Stimulated activated naive CD4-positive, alpha-beta T cell (primary cell): ENCODE measurements around the gene TMSB4X.
"Not testable (repeated sequence)": the region's sequence is repeated elsewhere in the genome, so short reads cannot be mapped to it uniquely, and the experiment has no call there.

Experiments
- DNase-seq, 6 experiments: peaks; one replicate each; lab custom pipeline; 2025; lab: John Stamatoyannopoulos, UW

Gene TMSB4X

GRCh38 chrX:12974796-12975669 is at the start of gene TMSB4X:
TMSB4X (plus strand) TSS chrX:12975110.
- peak; percentile 69 to 82 (median 80) for DNase-seq

- DNase-seq = no peak
Measured at GRCh38 chrX:12929701-12930100, 45.2 kb upstream of the TMSB4X start.

- no peak for DNase-seq
Measured at GRCh38 chrX:12930150-12930549, 44.8 kb upstream of the TMSB4X start.

GRCh38 chrX:12932244-12932643 is 42.7 kb upstream of the TMSB4X start:
- no peak for DNase-seq

DNA sequence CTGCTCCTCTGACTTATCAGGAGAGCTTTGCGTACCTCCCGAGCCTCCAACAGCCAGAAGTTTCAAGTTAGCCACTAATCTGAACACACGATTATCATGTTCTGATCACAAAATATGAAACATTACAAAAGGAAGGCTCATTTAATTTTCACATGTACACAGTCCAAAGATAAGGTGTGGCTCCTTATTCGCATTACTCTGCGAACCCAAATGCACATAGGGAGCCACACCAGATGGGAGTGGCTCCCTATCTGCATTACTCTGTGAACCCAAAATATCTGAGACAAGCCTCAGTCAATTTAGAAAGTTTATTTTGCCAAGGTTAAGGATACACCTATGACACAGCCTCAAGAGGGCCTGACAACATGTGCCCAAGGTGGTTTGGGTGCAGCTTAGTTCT is 40.1 kb upstream of the TMSB4X start:
- no peak for DNase-seq

GRCh38 chrX:12936947-12937346 is 38.0 kb upstream of the TMSB4X start:
- DNase-seq = no peak

DNA sequence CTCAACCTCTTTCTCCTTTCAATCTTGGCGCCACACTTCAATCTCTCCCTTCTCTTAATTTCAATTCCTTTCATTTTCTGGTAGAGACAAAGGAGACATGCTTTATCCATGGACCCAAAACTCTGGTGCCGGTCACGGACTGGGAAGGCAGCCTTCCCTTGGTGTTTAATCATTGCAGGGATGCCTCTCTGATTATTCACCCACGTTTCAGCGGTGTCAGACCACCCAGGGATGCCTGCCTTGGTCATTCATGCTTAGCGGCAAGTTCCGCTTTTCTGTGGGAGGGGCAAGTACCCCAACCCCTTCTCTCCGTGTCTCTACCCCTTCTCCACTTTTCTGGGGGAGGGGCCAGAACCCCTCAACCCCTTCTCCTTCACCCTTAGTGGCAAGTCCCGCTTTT is 34.4 kb upstream of the TMSB4X start:
- not testable (repeated sequence) for DNase-seq

GRCh38 chrX:12943592-12943991 is 31.3 kb upstream of the TMSB4X start:
- not testable (repeated sequence) for DNase-seq

DNA sequence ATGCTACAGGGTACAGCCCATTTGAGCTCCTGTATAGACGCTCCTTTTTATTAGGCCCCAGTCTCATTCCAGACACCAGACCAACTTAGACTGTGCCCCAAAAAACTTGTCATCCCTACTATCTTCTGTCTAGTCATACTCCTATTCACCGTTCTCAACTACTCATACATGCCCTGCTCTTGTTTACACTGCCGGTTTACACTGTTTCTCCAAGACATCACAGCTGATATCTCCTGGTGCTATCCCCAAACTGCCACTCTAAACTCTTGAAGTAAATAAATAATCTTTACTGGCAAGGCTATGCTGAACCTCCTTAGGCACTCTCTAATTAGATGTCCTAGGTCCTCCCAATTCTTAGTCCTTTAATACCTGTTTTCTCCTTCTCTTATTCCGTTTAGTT is 30.5 kb upstream of the TMSB4X start:
- DNase-seq = not testable (repeated sequence)

- DNase-seq = no peak
Measured at GRCh38 chrX:12945494-12945893, 29.4 kb upstream of the TMSB4X start.

GRCh38 chrX:12946406-12946805 is 28.5 kb upstream of the TMSB4X start:
- DNase-seq = no peak

GRCh38 chrX:12946838-12947544 is 27.9 kb upstream of the TMSB4X start:
- peak; percentile 43 to 89 (median 64) for DNase-seq

- DNase-seq = no peak
Measured at GRCh38 chrX:12947545-12948235, 27.2 kb upstream of the TMSB4X start.

- no peak for DNase-seq
Measured at GRCh38 chrX:12948495-12948894, 26.4 kb upstream of the TMSB4X start.

- DNase-seq = no peak
Measured at GRCh38 chrX:12949205-12949926, 25.5 kb upstream of the TMSB4X start.

- peak; percentile 70 to 86 (median 80) for DNase-seq
Measured at GRCh38 chrX:12949927-12950656, 24.8 kb upstream of the TMSB4X start.

DNA sequence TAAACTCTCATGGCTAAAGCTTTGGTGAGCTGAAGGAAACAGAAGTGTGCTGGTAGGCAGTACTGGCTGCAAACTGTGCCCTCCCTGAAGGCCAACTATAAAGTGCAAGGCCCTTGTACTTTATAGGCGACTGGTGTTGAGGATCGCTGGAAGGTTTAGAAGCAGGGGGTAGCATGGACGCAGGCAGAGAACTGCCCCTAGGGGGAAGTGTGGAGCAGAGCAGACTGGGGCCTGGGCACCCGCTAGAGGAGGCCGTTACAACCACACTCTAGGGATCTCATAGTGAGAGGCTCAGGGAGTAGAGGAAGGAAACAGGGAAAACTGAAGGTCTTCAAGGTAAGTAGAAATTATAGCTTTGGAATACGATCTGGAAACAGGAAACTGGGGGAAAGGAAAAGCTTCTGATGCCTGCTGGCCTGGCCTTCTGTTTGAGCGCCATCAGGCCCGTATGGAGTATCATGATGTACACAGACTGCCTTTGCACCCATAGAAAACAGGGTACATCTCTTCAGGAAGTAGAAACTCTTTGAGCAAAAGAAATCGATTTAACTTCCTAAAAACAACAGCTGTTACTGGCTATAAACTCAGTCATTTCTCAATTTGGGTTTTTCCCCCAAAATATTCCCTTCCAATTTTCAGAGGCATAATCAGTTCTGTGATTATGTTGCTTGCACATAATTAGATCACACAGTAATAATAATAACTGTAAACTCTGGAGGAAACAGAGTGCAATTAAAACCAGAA is 23.9 kb upstream of the TMSB4X start:
- peak; percentile 34 to 73 (median 56) for DNase-seq

GRCh38 chrX:12951595-12951975 is 23.3 kb upstream of the TMSB4X start:
- peak in 4 of 6 experiments; percentile 6 to 59 (median 34) for DNase-seq

- DNase-seq = no peak
Measured at GRCh38 chrX:12953420-12953819, 21.5 kb upstream of the TMSB4X start.

DNA sequence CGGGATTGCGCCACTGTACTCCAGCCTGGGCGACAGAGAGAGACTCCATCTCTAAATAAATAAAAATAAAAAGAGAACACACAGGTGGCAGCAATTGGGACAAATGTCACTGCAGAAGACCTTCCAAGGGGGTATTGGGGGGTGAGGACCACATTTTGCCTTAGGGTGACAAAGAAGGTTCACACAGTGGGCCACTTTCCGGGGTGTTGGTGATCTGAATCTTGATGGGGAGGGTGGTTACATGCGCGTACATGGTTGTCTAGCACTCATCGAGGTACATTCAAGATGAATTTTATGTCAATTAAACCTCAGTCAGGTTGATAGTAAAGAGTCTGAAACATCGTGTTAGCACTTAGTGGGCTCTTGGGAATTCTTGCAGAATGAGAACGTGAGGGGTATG is 20.5 kb upstream of the TMSB4X start:
- no peak for DNase-seq
